GM19025 (cell line): ENCODE measurements around the gene TCTN2.
A peak's percentile ranks its signal among the peaks of the same experiment; 100 is the strongest.

ENCODE experiments used
- ATAC-seq: cut with Tn5 transposase; IDR thresholded peaks from one replicate; pipeline ENCODE4 v1.9.1; 2021; ENCODE audit warnings: mild to moderate bottlenecking, low read depth, moderate library complexity; ENCODE audit not compliant: unreplicated experiment

TCTN2 gene

GRCh38 chr12:123683964-123684363 lies 13.1 kb downstream of the TCTN2 start:
- ATAC-seq = no peak

- ATAC-seq = no peak
These were observed 15.8 kb downstream of the TCTN2 start for GRCh38 chr12:123686636-123687190.

GRCh38 chr12:123690191-123690840 lies 19.4 kb downstream of the TCTN2 start:
- ATAC-seq = no peak

GRCh38 chr12:123696207-123696606 lies 25.3 kb downstream of the TCTN2 start:
- ATAC-seq = no peak

- ATAC-seq = no peak
These were observed 25.7 kb downstream of the TCTN2 start for GRCh38 chr12:123696646-123697045.

GRCh38 chr12:123705935-123706334 lies 35.0 kb downstream of the TCTN2 start:
- no peak for ATAC-seq

GRCh38 chr12:123707466-123707865 lies 36.6 kb downstream of the TCTN2 start:
- no peak for ATAC-seq

- ATAC-seq = no peak
These were observed 41.9 kb downstream of the TCTN2 start for GRCh38 chr12:123712780-123713319.

GRCh38 chr12:123713398-123713797 lies 42.5 kb downstream of the TCTN2 start:
- no peak for ATAC-seq

- peak; percentile 33 for ATAC-seq
These were observed 43.1 kb downstream of the TCTN2 start for GRCh38 chr12:123713823-123714585.

- ATAC-seq = no peak
These were observed 44.3 kb downstream of the TCTN2 start for GRCh38 chr12:123715195-123715594.

GRCh38 chr12:123717350-123717749 lies 46.4 kb downstream of the TCTN2 start:
- ATAC-seq = no peak

GRCh38 chr12:123720141-123720814 lies 49.4 kb downstream of the TCTN2 start:
- ATAC-seq = no peak

- ATAC-seq = no peak
These were observed 50.3 kb downstream of the TCTN2 start for GRCh38 chr12:123721245-123721644.

GRCh38 chr12:123723011-123723410 lies 52.1 kb downstream of the TCTN2 start:
- ATAC-seq = no peak

GRCh38 chr12:123723765-123724164 lies 52.9 kb downstream of the TCTN2 start:
- no peak for ATAC-seq

GRCh38 chr12:123726244-123726643 lies 55.3 kb downstream of the TCTN2 start:
- no peak for ATAC-seq

GRCh38 chr12:123726962-123727361 lies 56.0 kb downstream of the TCTN2 start:
- no peak for ATAC-seq

- ATAC-seq = no peak
These were observed 57.0 kb downstream of the TCTN2 start for GRCh38 chr12:123727878-123728277.

GRCh38 chr12:123731596-123731995 lies 60.7 kb downstream of the TCTN2 start:
- ATAC-seq = no peak

- no peak for ATAC-seq
These were observed 61.3 kb downstream of the TCTN2 start for GRCh38 chr12:123732251-123732650.
